GM21576 (cell line): ENCODE data around the gene TECR.
"Not testable (repeated sequence)": the region's sequence is repeated elsewhere in the genome, so short reads cannot be mapped to it uniquely, and the experiment has no call there.

ENCODE experiments used
- ATAC-seq: cut with Tn5 transposase; IDR thresholded peaks from one replicate; pipeline ENCODE4 v1.9.1; 2021; ENCODE audit warnings: mild to moderate bottlenecking, moderate library complexity; ENCODE audit not compliant: unreplicated experiment

The TECR gene

DNA sequence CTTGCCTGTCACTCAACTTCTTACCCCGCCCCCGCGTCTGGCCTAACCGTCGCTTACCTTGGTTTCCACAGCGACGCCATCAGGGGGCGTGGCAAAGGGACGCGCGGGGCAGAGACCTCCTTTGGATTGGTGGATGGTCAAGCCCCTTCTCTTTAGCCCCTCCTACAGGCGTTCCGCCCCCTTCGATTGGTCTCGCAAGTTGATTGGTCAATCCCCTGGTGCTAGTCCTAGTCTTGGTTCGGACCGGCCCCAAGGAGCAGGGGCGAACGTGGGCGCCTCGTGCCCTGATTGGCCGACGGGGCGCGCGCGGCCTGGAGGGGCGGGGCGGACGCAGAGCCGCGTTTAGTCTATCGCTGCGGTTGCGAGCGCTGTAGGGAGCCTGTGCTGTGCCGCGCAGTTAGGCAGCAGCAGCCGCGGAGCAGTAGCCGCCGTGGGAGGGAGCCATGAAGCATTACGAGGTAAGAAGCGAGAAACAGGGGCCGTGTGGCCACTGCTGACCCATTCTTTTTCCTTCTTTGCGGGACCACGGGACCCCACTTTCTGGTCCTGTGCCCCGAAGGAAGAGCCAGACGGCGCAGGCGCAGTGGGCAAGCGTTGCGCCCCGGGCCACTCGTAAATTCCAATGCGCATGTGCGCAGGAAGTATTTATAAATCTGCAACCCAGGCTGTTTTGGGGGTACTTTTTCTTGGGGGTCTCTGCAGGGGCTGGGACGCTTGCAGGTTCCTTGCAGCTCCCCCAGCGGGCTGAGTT, at the start of gene TECR:
TECR (plus strand) TSS at position 341 of the 751 bp plus-strand sequence; CDS start at position 444, 103 bp downstream.
- ATAC-seq = peak; percentile 95

DNA sequence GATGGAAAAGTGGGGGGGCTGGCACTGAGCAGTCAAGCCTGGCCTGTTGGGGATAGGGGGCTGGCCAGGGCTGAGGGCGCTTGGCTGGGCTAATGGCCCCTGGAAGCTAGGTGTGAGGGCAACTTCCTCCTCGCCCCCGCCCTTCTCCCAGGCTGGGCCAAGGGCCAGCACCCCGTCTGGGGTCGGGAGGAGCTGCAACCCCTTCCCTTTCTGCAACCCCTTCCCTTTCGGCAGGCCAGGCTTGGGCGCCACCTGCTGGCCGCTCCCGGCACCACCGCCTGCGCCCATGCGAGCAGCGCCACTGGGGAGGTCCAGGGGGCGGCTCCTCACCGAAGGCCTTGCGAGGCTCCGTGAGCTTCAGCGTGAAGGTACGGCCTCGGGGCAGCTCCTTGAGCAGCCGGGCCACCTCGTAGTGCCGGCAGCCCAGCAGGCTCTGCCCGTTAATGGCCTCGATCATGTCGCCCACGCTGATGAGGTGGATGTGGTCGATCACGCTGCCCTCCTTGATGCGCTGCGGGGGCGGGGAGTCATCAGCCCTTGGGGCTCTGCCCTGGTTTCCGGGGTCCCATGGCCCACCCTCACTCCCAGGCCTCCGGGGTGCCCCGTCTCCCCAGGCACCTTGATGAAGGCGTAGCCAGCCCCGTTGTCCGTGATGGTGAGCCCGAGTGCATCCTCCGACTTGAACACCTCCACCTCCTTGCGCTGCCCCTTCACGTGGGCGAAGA, 49.3 kb upstream of the TECR start:
- no peak for ATAC-seq

DNA sequence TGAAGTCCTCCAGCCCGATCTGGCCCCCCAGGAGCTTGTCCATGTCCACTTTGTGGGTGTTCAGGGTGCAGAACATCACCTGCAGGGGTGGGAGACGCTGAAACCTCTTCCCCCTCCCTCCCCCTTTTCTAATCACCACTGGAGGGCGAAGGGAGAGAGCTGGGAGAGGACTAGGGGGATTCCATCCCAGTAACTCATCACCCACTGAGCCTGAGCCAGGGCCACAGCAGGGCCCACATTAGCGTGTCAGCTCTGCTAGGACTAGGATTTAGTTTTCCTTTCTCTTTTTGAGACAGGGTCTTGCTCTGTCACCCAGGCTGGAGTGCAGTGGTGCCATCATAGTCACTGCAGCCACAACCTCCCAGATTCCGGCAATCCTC, 48.7 kb upstream of the TECR start:
- no peak for ATAC-seq

DNA sequence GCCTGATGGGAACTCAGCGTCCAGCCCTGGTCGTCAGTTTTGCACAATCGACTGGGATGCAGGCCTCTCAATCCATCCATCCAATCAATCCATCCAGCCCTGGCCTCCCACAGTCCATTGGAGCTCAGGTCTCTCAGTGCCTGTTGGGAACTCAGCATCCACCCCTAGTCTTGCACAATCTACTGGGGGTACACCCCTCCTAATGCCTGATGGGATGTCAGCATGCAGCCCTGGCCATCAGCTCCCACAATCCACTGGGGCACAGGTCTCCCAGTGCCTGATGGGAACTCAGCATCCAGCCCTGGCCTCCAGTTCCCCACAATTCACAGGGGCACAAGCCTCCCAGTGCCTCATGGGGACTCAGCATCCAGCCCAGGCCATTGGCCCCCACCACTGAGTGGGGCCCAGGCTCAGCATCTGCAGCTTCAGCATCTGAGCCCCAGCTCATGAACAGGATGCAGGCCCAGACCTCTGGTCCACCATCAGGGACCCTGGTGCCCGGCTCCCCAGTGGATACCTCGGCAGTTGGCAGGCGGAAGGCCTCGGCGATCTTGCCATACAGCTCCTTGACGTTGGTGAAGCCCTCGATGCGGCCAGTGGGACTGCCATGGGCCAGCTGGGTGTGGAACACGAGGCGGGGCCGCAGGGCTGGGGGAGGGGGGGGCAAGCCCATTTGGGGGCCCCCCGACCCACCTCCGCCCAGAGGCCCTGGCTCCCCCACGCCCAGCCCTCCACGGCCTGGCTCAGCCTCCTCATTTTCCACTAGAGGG, 47.0 kb upstream of the TECR start:
- no peak for ATAC-seq

DNA sequence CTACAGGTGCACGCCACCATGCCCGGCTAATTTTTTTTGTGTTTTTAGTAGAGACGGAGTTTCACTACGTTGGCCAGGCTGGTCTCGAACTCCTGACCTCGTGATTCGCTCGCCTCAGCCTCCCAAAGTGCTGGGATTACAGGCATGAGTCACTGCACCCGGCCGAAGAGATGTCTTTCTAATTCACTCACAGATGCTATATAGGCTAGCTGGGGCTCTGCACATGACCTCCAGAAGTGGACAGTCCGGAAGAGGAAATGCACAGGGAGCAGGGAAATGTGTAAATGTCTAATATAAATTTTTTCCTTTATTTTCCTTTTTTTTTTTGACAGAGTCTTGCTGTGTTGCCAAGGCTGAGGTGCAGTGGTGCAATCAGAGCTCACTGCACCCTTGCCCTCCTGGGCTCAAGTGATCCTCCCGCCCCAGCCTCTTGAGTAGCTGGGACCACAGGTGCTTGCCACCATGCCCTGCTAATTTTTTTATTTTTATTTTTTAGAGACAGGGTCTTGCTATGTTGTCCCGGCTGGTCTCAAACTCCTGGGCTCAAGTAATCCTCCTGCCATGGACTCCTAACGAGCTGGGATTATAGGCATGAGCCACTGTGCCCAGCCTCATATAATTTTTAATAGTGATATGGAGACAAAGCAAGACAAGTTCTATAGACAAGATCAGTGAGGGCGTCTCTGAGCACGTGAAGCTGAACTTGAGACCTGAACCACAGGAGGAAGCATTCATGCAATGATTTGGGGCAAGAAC, 41.8 kb upstream of the TECR start:
- no peak for ATAC-seq

DNA sequence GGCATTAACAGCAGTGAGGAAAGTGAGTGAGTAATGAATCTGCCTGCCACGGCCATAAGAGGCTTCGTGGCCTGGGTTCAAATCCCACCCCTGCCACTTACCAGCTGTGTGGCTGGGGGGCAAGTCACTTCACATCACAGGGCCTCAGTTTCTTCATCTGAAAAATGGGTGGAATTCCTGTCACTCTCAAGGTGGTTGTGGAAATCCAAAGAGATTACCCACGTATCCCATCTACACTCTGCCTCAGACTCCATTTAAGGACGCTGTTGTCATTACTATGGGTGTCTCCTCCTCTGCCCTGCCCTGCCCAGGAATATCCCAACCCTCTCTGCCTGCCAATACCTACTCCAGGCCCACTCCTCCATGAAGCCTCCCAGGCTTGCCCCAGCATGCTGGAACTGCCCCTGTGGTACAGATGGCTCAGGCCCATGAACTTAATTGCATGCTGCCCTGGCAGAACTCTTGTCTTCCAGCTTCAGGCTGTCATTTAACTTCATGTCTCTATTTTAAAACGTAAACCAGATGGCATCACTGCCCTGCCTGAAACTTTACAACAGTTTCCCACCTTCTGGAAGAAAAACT, 36.5 kb upstream of the TECR start:
- no peak for ATAC-seq

GRCh38 chr19:14494411-14494810, 35.0 kb upstream of the TECR start:
- no peak for ATAC-seq

- no peak for ATAC-seq
Observed at GRCh38 chr19:14494910-14495671, 34.3 kb upstream of the TECR start.

DNA sequence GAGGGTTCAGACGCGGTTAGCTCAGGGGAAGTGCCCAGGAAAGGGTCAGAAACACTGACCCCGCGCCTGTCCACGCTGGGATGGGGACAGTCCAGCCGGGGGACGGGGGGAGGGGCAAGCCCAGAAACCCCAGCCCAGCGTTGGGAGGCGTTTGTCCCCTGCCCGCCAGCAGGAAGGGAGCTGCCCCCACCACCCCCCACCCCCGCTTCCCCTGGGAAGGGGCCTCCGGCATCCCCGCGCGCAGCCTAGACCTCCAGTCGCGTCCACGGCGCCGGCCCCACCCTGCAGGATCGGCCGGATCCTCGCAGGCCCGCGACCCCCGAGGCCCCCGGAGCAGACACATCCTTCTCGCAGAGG, 33.7 kb upstream of the TECR start:
- ATAC-seq = no peak

DNA sequence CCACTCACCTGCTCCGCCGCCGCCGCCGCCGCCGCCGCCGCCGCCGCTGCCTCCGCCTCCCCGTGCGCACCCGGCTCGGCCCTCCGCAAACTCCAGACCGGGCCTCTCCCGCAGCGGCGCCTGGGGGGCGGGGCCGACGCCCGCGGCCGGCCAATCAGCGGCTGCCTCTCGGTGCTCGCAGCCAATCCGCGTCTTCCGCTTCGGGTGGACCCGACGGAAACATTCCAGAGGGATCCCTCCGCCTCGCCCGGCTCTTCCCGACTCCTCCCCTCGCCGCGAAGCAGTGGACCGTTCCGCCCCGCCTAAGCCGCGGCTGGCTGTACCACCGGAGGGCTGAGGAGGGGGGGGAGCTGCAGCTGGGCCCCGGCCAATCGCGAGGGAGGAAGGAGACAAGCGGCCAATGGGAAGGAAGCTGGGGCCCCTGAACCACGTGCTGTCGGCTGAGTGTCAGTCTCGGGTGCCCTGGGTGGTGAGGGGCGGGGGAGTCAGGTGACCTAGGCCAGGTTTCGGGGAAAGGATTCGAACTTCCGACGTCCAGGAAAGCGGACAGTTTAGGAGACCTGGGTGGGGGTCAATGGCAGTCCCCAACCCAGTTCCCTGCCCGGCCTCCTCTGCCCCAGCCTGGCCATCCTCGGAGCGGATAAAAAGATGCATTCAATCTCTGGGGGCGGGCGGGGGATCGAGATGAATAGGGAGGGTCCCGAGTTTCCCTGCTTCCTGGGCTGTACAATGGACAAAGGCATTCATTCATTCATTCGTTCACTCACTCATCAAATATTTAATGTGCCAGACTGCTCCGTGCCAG, 33.2 kb upstream of the TECR start, which contains the start of gene GIPC1:
GIPC1 (minus strand) TSS at position 99 of the 805 bp plus-strand sequence. CDS start 13,151 bp downstream, outside the sequence.
- peak; percentile 70 for ATAC-seq

GRCh38 chr19:14496834-14497227, 32.6 kb upstream of the TECR start:
- no peak for ATAC-seq

- no peak for ATAC-seq
Observed at GRCh38 chr19:14497228-14497921, 32.0 kb upstream of the TECR start.

DNA sequence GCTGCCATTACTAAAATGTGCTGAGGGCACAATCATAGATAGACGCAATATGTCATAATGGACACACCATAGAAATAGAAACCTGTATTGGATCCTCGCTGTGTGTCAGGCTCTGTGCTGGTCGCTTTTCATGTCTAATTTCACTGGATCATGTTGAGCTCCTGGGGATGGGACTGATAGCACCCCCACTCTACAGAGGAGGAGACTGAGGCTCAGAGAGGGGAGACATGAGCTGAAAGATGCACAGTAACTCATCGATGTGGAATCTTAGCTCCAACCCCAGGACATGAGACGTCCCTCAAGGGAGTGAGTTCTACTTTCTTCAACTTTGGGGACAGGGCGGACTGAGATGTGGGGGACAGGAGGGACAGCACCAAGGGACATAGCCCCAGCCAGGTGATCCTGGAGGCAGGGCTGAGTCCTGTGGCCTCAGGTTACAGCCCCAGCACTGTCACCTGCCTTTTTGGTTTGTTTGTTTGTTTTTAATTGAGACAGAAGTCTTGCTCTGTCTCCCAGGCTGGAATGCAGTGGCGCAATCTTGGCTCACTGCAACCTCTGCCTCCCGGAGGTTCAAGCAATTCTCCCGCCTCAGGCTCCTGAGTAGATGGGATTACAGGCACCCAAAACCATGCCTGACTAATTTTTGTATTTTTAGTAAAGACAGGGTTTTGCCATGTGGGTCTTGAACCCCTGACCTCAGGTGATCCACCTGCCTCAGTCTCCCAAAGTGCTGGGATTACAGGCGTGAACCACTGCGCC, 26.9 kb upstream of the TECR start:
- ATAC-seq = no peak

- ATAC-seq = no peak
Observed at GRCh38 chr19:14503285-14503684, 26.1 kb upstream of the TECR start.

DNA sequence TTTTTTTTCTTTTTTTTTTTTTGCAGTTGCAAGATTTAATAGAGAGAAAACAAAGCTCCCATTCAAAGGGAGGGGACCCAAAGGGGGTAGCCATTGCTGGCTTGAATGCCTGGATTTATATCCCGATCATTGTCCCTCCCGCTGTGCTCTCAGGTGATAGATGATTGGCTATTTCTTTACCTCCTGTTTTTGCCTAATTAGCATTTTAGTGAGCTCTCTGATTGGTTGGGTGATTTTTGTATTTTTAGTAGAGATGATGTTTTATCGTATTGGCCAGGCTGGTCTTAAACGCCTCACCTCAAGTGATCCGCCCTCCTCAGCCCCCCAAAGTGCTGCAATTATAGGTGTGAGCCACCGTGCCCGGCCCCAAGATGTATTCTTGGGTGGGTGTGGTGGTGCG, 24.8 kb upstream of the TECR start:
- ATAC-seq = not testable (repeated sequence)

DNA sequence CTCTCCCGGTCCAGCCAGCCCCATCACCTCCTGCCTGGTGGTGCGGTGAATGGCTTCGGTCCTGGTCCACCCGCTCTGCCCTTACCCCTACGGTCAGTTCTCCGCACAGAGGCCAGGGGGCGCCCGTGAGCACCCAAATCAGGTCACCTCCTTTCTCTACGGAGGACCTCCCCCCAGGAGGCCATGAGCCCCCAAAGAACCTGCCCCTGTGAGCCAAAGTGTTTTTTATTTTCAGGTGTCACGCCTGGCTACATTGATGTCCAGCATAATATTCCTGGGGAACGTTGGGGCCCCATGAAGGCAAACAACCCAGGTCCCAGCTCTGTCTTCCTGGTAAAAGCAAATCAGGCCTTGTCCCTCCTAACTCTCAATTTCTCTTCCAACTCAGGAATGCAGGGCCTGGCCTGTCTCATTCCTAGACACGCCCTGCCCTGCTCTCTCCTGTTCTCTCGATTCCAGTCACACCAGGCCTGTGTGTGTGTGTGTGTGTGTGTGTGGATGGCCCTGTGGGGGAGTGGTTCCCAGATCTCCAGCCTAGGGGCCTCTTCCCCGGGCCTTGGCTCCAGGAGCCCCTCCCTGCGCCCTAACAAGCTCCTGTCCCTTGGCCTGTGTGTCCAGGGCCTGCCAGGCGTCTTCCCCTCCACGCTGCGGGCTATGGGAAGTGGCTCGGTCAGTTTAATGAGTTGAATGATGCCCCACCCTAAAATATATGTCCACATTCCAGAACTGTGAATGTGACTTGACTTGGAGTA, 23.7 kb upstream of the TECR start:
- ATAC-seq = no peak
